HEK293T (cell line): Measurements from ENCODE around the gene BRD3.

Experiments used
- CTCF ChIA-PET: fragments of 350-600 bp; formaldehyde crosslinking; extraction: SDS; loops from one replicate; lab custom pipeline; 2021; ENCODE audit warnings: antibody characterized with exemption, inconsistent platforms; lab: Yijun Ruan, JAX
- POLR2A ChIA-PET: fragments of 350-600 bp; formaldehyde crosslinking; extraction: SDS; loops from one replicate; lab custom pipeline; 2020; ENCODE audit warnings: antibody characterized with exemption, inconsistent platforms; lab: Yijun Ruan, JAX
- DNase-seq: peaks from one replicate; pipeline ENCODE4 v3.0.0; 2012; ENCODE audit warnings: mixed read lengths; ENCODE audit errors: extremely low spot score
- ARNT ChIP-seq: fragments of 450-650 bp; IDR thresholded peaks from 2 replicates; pipeline ENCODE4 v1.6.1; 2017; ENCODE audit warnings: mild to moderate bottlenecking
- BHLHE40 ChIP-seq: fragments of 450-650 bp; IDR thresholded peaks from 2 replicates; pipeline ENCODE4 v1.6.1; 2016; ENCODE audit warnings: mild to moderate bottlenecking, moderate library complexity, borderline replicate concordance
- CTBP1 ChIP-seq: fragments of 450-650 bp; IDR thresholded peaks from 2 replicates; pipeline ENCODE4 v1.6.1; 2016; ENCODE audit warnings: borderline replicate concordance
- ELF4 ChIP-seq: fragments of 450-650 bp; IDR thresholded peaks from 2 replicates; pipeline ENCODE4 v1.6.1; 2017; ENCODE audit warnings: antibody characterized with exemption
- FOXA1 ChIP-seq: fragments of 450-650 bp; IDR thresholded peaks from 2 replicates; pipeline ENCODE4 v1.6.1; 2016; ENCODE audit warnings: mild to moderate bottlenecking
- FOXK2 ChIP-seq: fragments of 450-650 bp; IDR thresholded peaks from 2 replicates; pipeline ENCODE4 v1.6.1; 2016; ENCODE audit warnings: mild to moderate bottlenecking
- FOXM1 ChIP-seq: fragments of 450-650 bp; IDR thresholded peaks from 2 replicates; pipeline ENCODE4 v1.6.1; 2017; ENCODE audit warnings: mild to moderate bottlenecking, borderline replicate concordance
- HDGF ChIP-seq: fragments of 450-650 bp; IDR thresholded peaks from 2 replicates; pipeline ENCODE4 v1.6.1; 2017; ENCODE audit warnings: antibody characterized with exemption, borderline replicate concordance
- L3MBTL2 ChIP-seq: fragments of 450-650 bp; conservative IDR thresholded peaks from 2 replicates; pipeline ENCODE4 v1.6.1; 2016; ENCODE audit warnings: mild to moderate bottlenecking
- LEF1 ChIP-seq: fragments of 450-650 bp; IDR thresholded peaks from 2 replicates; pipeline ENCODE4 v1.6.1; 2017; ENCODE audit warnings: mild to moderate bottlenecking, borderline replicate concordance
- NFRKB ChIP-seq: fragments of 450-650 bp; IDR thresholded peaks from 2 replicates; pipeline ENCODE4 v1.6.1; 2016; ENCODE audit warnings: mild to moderate bottlenecking, moderate library complexity
- PKNOX1 ChIP-seq: fragments of 450-650 bp; IDR thresholded peaks from 2 replicates; pipeline ENCODE4 v1.6.1; 2016
- SP1 ChIP-seq: fragments of 450-650 bp; IDR thresholded peaks from 2 replicates; pipeline ENCODE4 v1.6.1; 2017
- SUZ12 ChIP-seq: fragments of 450-650 bp; IDR thresholded peaks from 2 replicates; pipeline ENCODE4 v1.6.1; 2016; ENCODE audit warnings: mild to moderate bottlenecking
- TARDBP ChIP-seq: fragments of 450-650 bp; IDR thresholded peaks from 2 replicates; pipeline ENCODE4 v1.6.1; 2016
- ZNF384 ChIP-seq: fragments of 450-650 bp; IDR thresholded peaks from 2 replicates; pipeline ENCODE4 v1.6.1; 2016

The BRD3 gene

GRCh38 chr9:134004881-134005280 lies 62.9 kb downstream of the BRD3 start:
- ChIA-PET CTCF (interaction anchor here (2.0 kb wide), 1 partner anchor 10 kb away, joined by 8 read pairs; no protein-coding TSS in a partner anchor), POLR2A (no interaction called here)
- TF ChIP-seq FOXA1 (no peak), CTBP1 (no peak), SUZ12 (no peak), SP1 (no peak), ARNT (no peak), LEF1 (no peak), NFRKB (no peak), FOXK2 (no peak), TARDBP (no peak), PKNOX1 (no peak), ELF4 (no peak), L3MBTL2 (no peak), BHLHE40 (no peak), ZNF384 (no peak), FOXM1 (no peak), HDGF (no peak)
- DNase-seq, result no peak

GRCh38 chr9:134004131-134004873 lies 63.5 kb downstream of the BRD3 start:
- ChIA-PET POLR2A (no interaction called here), CTCF (interaction anchor here (2.0 kb wide), 1 partner anchor 9 kb away, joined by 8 read pairs; no protein-coding TSS in a partner anchor)
- no peak for DNase-seq
- TF ChIP-seq NFRKB, result no peak
- TF ChIP-seq ARNT, result no peak
- TF ChIP-seq LEF1, result no peak
- no peak for TF ChIP-seq L3MBTL2
- TF ChIP-seq SP1, result no peak
- no peak for TF ChIP-seq HDGF
- no peak for TF ChIP-seq PKNOX1
- no peak for TF ChIP-seq FOXK2
- TF ChIP-seq FOXA1, result no peak
- no peak for TF ChIP-seq TARDBP
- TF ChIP-seq ELF4, result no peak
- TF ChIP-seq BHLHE40, result no peak
- TF ChIP-seq ZNF384, result no peak
- TF ChIP-seq FOXM1, result no peak
- no peak for TF ChIP-seq SUZ12

GRCh38 chr9:134003237-134003636 lies 64.6 kb downstream of the BRD3 start:
- ChIA-PET POLR2A (no interaction called here), CTCF (no interaction called here)
- TF ChIP-seq FOXM1, result no peak
- no peak for TF ChIP-seq L3MBTL2
- DNase-seq, result no peak

GRCh38 chr9:134002796-134003195 lies 65.0 kb downstream of the BRD3 start:
- TF ChIP-seq L3MBTL2, result no peak
- no peak for TF ChIP-seq SUZ12
- TF ChIP-seq HDGF, result no peak
- no peak for TF ChIP-seq FOXA1
- TF ChIP-seq TARDBP, result no peak
- no peak for TF ChIP-seq ELF4
- TF ChIP-seq PKNOX1, result no peak
- TF ChIP-seq ZNF384, result no peak
- TF ChIP-seq BHLHE40, result no peak
- no peak for TF ChIP-seq ARNT
- no peak for TF ChIP-seq NFRKB
- no peak for TF ChIP-seq FOXM1
- ChIA-PET POLR2A (no interaction called here), CTCF (no interaction called here)
- no peak for DNase-seq

- no peak for DNase-seq
- ChIA-PET POLR2A (no interaction called here), CTCF (no interaction called here)
- TF ChIP-seq ELF4 (no peak), NFRKB (no peak), LEF1 (no peak), SUZ12 (no peak), FOXA1 (no peak), FOXK2 (no peak), TARDBP (no peak), HDGF (no peak), L3MBTL2 (no peak), PKNOX1 (no peak), FOXM1 (no peak), SP1 (no peak), ZNF384 (no peak), ARNT (no peak)
Measured at GRCh38 chr9:133999851-134000265, 68.0 kb downstream of the BRD3 start.
